Thyroid gland (tissue), 4 donors: Measurements from ENCODE around the gene SDC3.

Source experiments
- CTCF ChIP-seq, 6 experiments: fragments of 200-600 bp in 3 of 6; fragments of 450-650 bp in 3 of 6; sonication (generic) in 3 of 6; IDR thresholded peaks; one replicate each; pipeline ENCODE4 v1.5.1; 2016 to 2019; ENCODE audit warnings: antibody characterized with exemption in 6 of 6, mild to moderate bottlenecking in 2 of 6, inconsistent platforms in 1 of 6, moderate library complexity in 1 of 6
- POLR2A ChIP-seq, 2 donors: fragments of 450-650 bp; IDR thresholded peaks; one replicate each; pipeline ENCODE4 v1.6.1; 2017; ENCODE audit warnings: antibody characterized with exemption in 2 of 2, mild to moderate bottlenecking in 2 of 2, moderate library complexity in 1 of 2

- TF ChIP-seq POLR2A (IDR thresholded peaks at IDR 0.05) = no peak
- TF ChIP-seq CTCF (IDR thresholded peaks at IDR 0.05) = no peak
These were observed 15.0 kb upstream of the SDC3 start for GRCh38 chr1:30923597-30923996.
